NCI-H82 (cell line): ENCODE data around the gene PPP2R5A.

Source experiments
- DNase-seq: peaks from one replicate; lab custom pipeline; 2025; lab: John Stamatoyannopoulos, UW

Gene PPP2R5A

DNA sequence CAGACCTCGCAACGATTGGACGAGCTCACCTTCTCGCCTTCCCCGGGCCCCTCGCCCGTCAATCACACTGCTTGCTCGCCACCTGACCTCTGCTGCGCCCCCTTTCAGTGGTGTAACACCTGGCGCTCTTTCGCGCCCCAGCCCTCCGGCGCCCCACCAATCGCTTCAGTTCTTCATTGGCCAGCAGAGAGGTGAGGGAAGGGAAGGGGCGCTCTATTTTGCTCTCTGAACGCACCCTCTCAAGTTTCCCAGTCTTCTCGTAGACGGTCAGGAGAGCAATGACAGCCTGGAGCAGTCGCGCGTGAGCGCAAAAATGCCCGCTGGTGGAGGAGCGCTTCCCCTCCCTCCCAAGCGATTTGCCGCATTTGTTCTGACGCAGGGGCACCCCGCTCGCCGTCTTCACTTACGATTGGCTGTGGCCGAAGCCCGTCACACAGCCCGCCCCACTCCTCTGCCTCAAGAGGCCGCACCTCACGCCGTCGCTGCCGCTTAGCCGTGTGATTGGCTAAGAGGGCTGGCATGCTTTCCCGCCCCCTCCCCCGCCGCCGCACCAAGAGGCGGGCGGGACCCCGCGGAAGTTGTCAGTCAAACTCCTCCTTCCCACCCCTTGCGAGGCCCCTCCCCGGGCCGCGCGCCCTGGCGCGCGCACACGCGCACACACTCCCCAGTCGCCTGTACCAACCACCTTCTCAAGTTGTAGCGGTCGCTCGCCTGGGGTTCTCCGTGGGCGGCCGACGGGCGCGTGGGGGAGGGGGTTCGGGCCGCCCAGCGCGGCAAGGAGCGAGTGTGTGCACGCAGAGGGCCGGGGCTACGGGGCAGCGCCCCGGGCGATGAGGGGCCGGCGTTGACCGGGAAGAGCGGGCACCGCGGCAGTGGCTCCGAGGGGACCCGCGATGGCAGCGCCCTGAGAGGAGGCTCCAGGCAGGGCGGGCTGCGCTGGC, at the start of gene PPP2R5A:
Gene PPP2R5A, plus strand, starts transcription at position 667 of the 941 bp plus-strand sequence. CDS start 701 bp downstream, outside the sequence.
- DNase-seq: peak; percentile 100

DNA sequence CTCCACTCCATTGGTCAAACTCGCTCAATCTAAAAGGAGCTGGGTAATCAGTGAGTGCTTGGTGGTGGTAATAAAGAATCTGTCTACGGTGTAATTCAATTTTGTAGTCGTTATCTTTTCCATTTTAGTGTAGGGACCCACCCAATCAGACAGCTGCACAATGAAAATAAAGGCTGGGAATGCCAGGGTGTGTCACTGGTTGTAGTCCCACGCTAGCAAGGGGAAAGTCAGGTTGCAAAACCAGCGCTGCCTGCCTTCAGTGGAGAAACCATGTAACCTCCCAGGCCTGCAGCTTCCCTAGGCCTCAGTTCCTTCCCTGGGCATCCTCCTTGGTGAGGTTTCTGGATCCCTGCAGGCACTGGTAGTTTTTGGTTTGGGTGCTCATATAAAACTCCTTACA, 49.4 kb upstream of the PPP2R5A start:
- DNase-seq: no peak

DNA sequence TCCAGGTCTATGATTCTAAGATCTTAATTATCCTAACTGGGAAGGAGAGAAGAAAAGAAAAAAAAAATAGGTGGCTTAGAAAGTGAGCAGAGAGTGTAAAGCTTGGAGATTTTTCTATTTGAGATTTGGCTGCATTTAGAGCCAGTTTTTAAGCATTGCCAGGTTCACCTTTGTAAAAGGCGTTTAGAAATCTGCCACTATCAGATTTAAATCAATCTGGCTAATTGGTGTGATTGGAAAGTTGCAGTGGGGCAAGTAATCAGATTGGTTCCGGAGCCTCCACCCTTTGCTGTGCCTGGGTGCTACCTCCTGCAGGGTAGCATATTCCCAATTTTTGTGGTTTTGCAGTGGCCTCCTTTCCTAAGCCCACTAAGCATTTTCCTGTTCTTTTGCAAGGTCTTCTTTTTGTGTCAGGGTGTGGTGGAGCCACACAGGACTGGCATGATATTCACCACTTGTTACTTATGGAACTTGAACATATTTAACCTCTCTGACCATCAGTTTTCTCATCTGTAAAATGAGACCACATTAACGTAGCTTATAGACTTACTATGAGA, 48.5 kb upstream of the PPP2R5A start:
- DNase-seq: peak; percentile 37

GRCh38 chr1:212237651-212238050, 47.6 kb upstream of the PPP2R5A start:
- no peak for DNase-seq

DNA sequence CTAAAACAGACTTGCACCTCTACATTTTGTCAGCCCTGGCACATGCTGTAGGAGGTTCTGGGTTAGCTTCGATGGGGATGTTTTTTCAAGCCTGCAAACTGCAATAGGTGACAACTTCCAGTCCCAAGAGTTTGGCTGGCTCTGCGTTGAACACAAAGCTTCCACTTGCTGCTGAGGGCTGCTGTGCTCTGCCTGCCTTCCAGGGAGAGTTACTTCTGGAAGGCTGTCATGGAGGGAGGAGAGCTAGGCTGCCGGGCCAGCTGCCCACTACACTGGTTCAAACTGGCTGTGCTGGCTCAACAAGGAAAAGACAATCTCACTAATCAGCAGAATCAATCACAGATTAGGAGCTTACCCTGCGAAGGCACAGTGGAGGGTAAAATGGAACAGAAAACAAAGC, 46.7 kb upstream of the PPP2R5A start:
- DNase-seq: peak; percentile 88

DNA sequence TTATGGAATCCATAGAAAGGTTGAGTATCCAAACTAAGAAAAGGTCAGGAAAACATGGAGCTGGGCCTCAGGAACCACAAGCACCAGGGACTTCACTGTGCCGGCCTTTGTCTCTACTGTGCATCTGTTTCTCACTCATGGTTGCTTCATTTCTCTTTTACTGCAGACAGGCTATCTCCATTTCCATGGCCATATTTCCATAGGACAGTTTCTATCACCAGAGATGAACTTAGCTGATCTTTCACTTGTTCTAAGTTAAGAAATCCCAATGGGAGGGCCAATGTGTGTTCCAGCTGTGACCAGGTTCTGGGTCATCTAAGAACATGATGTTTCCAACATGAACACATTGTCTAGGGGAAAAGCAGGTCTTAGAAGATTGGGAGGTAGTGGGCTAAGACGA, 43.7 kb upstream of the PPP2R5A start:
- DNase-seq: no peak

DNA sequence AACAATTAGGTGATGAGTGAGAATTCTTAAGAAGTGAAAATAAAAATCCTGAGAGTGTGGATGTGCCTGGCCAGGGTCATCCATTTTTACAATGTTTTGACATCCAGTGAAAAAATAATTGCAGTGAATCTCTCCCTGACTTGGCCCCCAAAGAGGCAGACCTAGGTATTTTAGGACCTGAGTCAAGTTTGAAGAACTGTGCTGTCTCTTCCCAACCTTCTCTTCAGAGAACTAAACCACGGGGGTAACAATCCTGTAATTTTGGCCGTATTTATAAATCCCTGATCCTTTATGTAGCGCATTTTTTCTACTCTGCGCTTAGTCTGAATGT, 43.3 kb upstream of the PPP2R5A start:
- no peak for DNase-seq

DNA sequence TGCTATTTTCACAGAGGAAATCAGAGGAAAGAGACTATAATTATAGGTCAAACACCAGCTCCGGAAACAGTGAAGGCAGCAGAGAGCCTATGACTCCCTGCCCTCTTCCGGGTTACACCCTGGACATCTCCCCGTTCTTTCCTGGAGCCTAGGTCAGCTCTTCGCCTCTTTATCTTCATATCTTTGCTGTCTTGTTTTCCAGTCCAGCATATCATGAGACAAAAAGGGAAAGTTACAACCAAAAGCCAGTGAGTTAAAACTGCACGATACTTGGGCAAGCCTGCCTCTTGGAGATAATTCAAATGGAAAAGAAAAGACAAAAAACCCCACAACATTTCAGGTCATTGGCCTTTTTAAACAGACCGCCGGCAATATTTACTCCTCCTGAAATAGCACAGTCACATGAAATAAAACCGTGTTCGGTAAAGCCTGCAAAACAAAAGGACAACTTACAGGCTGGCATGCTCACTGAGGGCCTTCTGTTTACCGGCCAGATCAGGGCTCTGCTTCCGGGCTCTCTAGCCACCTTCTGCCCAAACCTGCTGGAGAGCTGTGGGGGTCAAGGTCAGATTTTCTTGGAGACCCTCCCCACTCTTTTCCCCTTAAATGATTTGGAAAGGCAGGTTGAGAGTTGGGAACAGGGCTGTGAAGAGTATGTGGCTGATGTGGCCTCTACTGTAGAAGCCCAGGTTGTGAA, 42.8 kb upstream of the PPP2R5A start:
- DNase-seq: no peak

DNA sequence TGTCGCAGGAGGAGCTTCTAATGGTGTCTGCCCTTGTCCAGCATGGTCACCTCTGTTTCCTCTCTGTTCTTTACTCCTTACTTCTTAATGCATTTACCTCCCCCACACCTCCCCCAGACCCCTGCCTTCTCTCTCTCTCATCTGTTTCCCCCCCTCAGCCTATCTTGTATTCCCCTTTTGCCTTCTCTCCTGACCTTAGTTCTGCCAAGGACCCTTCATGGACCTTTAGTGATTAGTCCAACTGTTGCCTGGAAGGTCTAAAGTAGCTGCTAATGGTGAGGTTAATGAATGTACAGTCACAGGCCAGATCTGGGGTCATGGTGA, 42.3 kb upstream of the PPP2R5A start:
- DNase-seq: no peak

- DNase-seq: no peak
These were observed 40.8 kb upstream of the PPP2R5A start for GRCh38 chr1:212244441-212244840.

- no peak for DNase-seq
These were observed 38.0 kb upstream of the PPP2R5A start for GRCh38 chr1:212247179-212247721.

GRCh38 chr1:212247988-212248387, 37.2 kb upstream of the PPP2R5A start:
- DNase-seq: no peak

DNA sequence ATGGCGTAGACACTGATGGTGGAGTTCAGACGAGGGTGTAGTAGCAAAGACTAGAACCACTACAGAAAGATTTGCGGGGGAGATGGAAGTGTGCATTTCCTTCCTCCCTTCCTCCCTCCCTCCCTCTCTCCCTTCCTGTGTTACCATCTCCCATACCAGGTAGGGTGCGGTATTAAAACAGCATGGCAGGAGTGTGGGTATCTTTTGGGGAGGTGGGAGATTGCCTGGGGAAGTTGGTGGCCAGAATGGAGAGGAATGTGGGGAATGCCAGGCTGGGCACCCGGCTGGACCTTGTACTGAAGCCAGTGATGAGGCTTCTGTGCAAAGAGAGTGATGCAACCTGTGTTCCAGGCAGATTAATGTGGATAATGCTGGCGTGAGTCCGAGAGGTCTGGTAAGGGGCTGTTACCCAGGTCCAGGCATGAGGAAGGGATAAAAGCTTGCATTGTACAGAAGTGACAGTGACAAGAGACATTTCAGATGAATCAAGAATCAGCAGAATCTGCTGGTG, 30.3 kb upstream of the PPP2R5A start:
- DNase-seq: peak; percentile 27

DNA sequence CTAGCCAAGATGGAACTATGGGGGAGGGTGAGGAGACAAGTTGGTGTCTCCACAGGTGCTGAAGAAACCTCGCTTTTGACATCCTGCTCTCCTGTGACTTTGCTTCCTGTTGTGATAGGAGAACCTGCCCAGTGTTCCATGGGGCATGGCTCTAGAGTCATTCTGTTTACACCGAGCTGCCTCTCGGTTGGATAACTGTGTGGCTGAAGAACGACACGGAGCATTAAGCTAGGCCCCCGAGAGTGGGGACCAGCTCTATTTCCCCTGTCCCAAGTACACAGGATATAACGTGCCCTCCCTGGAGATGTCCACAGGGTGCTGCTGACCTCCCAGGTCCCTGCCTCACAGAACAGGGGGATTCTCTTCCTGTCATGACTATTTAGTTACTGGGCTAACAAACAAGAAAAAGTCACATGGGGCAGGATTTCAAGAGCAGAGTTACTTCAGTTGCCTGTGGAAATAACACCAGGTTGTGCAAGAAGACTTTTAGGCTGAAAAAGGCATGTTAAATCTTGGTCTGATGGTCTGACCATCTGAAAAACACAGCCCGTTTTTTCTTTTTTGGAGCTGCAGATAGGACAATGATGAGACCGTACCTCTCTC, 29.4 kb upstream of the PPP2R5A start:
- no peak for DNase-seq

DNA sequence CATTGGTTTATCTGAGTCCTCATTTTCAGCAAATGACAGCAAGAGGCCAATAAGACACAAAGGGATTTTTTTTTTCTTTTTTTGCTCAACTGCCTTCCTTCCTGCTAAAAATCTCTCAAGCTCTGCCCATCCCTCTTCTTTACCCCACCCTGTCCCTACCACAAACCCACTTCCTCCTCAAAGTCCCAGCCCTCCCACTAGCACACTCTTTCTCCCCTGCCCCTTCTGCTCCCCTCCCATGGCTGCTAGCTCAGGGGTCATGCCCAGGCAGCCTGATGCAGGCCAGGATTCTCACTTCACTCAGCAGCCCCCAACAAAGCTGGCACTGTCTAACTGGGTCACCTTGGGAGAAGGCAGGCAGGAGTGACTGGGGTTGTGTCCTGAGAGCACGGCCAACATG, 28.8 kb upstream of the PPP2R5A start:
- DNase-seq: no peak

GRCh38 chr1:212257157-212257556, 28.1 kb upstream of the PPP2R5A start:
- DNase-seq: no peak

- DNase-seq: no peak
These were observed 25.3 kb upstream of the PPP2R5A start for GRCh38 chr1:212259693-212260480.

DNA sequence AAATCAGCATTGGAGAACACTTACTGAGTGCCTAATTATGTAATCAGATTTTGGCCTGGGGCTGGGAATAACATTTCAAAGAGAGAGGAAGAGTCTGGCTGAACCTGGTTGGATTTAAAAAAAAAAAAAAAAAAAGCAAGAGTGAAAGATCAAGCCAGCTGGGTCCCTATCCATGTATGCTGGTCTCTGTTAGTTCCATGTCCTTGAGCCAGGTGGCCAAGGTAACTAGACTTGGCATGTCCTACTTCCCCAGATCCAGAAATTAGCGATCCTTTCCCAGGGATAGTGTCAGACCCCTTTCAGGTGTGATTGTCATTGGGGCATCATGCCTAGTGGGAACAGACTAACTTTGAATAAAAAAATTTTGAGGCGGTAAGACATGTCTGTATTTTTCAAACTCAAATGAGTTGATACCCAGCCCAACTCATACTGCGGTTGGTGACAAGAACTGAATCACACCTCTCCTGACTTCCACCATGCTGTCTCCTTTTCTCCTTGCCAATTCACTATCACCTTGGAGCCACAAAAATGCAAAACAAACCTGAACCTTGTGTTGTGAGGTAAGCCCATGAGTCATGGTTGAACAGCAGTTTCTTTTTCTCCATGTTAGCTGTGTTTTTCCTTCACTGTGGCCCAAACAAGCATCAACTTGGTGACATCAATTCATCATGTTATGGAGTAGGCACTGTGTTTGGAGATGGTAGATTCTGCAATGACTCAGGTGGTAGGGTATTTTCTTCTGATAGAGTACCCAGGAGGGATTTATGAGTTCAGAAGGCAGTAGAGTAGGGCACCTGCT, 24.5 kb upstream of the PPP2R5A start:
- DNase-seq: no peak

- DNase-seq: no peak
These were observed 23.8 kb upstream of the PPP2R5A start for GRCh38 chr1:212261361-212261929.

DNA sequence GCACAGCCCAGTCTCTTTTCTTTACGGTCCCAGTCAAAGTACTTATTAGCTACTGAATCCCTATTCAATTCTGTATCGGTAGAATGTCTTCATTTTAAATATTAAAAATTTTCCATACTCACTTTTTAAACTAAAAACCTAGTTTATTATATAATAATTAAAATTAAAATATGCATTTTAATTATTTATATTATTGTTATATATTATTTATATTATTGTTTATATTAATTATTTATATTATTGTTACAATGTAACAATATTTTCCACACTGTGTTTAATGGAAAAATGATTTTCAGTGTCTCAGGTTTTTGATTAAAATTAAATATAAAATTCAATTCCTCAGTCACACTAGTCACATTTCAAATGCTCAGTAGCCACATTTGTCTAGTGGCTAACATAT, 18.2 kb upstream of the PPP2R5A start:
- no peak for DNase-seq
